T-helper 1 cell treated with Interleukin-12 subunit alpha and Interleukin-12 subunit beta and Interleukin-4 antibody, amounts not matched to agents 30 μg/mL and 1 μg/mL, for 36 hours (primary cell): ENCODE measurements around the gene ICAM5.

Experiments used
- H3K27ac Mint-ChIP-seq: one replicate; pipeline ENCODE4 v1.8.0; 2021; ENCODE audit warnings: mild to moderate bottlenecking, mixed read lengths
- H3K27me3 Mint-ChIP-seq: one replicate; pipeline ENCODE4 v1.8.0; 2021; ENCODE audit warnings: low read depth, mixed read lengths
- H3K36me3 Mint-ChIP-seq: one replicate; pipeline ENCODE4 v1.8.0; 2021; ENCODE audit warnings: low read depth, mixed read lengths
- H3K4me1 Mint-ChIP-seq: one replicate; pipeline ENCODE4 v1.8.0; 2021; ENCODE audit warnings: low read depth, mixed read lengths
- H3K4me3 Mint-ChIP-seq: one replicate; pipeline ENCODE4 v1.8.0; 2021; ENCODE audit warnings: mild to moderate bottlenecking, moderate library complexity, mixed read lengths
- H3K9me3 Mint-ChIP-seq: one replicate; pipeline ENCODE4 v1.8.0; 2021; ENCODE audit warnings: mixed read lengths

ICAM5 gene

DNA sequence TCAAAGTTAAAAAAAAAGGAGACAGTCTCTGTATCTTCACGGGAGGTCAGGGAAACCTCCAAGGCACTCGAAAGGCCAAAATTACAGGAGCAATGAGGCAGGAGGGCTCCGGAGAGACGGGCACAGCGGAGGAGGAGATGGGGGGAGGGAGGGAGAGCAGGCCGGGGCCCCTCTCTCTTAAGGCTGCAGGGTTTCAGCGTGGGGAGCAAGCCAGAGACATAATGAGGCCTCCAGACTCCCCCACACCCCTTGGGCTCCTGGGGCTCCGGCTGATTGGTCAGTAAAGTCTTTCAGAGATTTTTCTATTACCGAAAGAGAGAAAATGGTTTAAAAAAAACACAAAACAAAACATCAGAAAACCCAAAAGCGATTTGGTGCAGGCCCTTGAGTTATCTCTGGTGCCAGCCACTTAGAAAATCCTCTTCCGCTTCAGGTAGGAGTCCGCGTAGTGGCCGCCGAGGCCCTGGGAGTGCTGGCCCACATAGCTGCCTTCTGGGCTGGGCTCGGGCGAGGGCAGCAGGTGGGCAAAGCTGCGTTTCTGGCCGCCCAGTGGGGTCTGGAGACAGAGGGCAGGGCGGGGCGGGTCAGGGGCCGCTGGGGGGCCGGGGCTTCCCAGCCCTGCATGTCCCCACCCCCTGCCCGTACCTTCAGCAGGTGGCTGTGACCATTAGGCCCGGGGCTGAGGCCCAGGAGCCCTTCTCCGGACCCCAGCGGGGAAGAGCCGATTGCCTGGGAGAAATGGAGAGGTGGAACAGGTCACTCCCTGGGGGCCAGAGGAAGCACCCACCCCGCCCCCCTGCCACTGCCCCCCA lies 27.5 kb downstream of the ICAM5 start:
- Mint-ChIP-seq H3K4me3 (no peak overlapping the region), H3K27ac (no peak overlapping the region), H3K27me3 (no peaks in the 10 kb centered on the region), H3K4me1 (peaks cover 10% of the 10 kb centered on the region), H3K9me3 (no peaks in the 10 kb centered on the region), H3K36me3 (peaks cover 18% of the 10 kb centered on the region)

DNA sequence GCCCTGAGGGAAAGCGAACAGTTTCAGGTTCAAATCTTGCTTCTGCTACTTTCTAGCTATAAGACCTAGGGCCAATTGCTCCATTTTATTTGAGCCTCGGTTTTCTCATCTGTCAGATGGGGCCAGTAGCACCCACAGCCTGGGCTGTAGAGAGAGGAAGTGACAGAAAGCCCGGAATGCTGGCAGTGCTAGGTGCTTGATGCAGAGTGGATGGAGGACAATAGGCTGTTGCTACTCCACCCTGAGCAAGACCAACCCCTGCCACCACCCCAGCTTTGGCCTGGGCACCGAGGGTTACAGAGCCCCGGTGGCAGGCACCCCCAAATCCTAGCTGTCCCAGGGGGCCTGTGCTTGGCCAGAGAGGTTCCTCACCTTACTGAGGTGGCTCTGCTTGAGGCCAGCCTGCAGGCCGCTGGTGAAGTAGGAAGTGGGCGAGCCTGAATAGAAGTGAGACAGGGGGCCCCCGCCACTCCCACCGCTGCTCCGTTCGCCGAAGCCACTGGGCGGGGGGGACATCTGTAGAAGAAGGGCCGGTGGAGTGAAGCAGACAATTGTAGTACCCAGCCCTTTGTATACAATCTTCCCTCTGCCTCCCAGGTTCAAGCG lies 28.2 kb downstream of the ICAM5 start:
- peaks cover 18% of the 10 kb centered on the region for H3K36me3 Mint-ChIP-seq
- H3K27ac Mint-ChIP-seq, result no peak overlapping the region
- H3K4me3 Mint-ChIP-seq, result no peak overlapping the region
- H3K4me1 Mint-ChIP-seq, result peaks cover 10% of the 10 kb centered on the region
- H3K9me3 Mint-ChIP-seq, result no peaks in the 10 kb centered on the region
- no peaks in the 10 kb centered on the region for H3K27me3 Mint-ChIP-seq

DNA sequence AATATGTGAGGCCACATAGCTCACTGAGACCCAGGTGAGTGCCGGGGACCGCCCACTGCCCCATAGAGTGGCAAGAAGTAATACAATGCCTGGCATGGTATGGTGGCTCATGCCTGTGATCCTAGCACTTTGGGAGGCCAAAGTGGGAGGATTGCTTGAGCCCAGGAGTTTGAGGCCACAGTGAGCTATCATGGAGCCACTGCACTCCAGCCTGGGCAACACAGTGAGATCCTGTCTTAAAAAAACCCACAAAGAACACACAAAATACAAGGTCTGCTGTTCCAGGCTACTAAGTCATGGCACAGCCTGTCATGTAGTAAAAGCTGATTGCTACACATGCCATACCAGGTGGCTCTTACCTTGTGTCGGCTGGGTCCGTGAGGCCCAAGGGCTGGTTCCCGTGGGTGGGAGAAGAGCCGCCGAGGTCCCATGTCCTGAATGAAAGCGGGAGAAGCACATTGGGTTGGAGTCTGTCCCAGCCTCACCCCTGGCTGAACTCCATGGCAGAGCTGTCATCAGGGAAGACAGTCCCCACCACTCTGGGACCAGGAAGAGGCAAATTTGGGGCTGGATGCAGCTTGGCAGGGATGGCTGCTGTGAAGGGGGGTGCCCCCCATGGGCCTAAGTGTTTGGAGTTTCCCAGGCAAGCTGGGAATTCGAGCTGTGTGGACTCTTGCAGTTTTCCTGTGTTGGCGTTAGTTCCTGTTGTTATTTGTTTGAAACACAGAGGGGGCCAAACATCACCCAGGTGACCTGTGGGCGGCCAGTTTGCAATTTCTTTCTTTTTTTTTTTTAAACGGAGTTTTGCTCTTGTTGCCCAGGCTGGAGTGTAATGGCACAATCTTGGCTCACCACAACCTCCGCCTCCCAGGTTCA lies 29.3 kb downstream of the ICAM5 start:
- peaks cover 10% of the 10 kb centered on the region for H3K4me1 Mint-ChIP-seq
- peaks cover 18% of the 10 kb centered on the region for H3K36me3 Mint-ChIP-seq
- no peak overlapping the region for H3K27ac Mint-ChIP-seq

DNA sequence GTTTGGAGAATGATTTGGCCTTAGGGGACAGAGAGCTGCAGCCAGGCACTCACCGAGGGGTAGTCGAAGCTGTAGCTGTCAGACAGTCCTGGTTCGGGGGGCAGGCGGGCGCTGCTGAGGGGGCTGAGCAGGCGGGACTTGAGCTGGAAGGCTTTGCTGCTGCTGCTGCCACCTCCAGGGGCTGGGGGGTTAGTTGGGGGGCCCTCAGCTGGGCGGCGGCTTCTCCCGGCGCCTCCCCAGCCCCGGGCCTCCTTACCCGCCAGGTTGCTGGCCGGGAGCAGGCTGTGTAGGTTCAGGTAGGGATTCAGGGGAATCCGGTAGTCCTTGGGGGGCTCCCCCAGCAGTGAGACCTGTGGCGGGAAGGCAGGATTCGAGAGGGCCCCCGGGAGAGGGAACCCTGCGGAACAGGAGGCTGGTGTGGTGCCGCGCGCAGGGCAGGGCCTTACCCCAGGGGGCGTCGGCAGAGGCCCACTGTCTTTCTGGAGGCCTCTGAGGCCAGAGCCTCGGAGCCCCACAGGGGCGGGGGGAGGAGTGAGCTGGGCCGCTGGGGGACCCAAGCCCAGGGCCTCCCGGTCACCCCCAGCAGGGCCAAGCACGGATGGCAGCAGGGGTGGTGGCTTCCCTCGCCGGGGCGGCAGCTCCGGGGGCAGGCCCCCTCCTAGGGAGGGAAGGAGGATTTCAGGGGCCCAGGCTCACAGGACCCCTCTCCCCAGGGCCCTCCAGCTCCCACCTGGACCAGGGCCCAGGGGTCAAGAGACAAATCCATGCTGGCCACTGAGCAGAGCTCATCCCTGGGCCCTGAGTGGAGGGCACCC lies 31.1 kb downstream of the ICAM5 start:
- no peak overlapping the region for H3K4me3 Mint-ChIP-seq
- peaks cover 18% of the 10 kb centered on the region for H3K36me3 Mint-ChIP-seq
- no peaks in the 10 kb centered on the region for H3K27me3 Mint-ChIP-seq
- H3K4me1 Mint-ChIP-seq, result peaks cover 3% of the 10 kb centered on the region
- no peak overlapping the region for H3K27ac Mint-ChIP-seq
- H3K9me3 Mint-ChIP-seq, result no peaks in the 10 kb centered on the region

More for the DNA sequence above, 29.3 kb downstream of the ICAM5 start:
- H3K4me3 Mint-ChIP-seq, result no peak overlapping the region
- no peaks in the 10 kb centered on the region for H3K9me3 Mint-ChIP-seq
- no peaks in the 10 kb centered on the region for H3K27me3 Mint-ChIP-seq

GRCh38 chr19:10321417-10321797 lies 31.7 kb downstream of the ICAM5 start:
- Mint-ChIP-seq H3K9me3 (no peaks in the 10 kb centered on the region), H3K27me3 (no peaks in the 10 kb centered on the region), H3K36me3 (peaks cover 15% of the 10 kb centered on the region), H3K4me1 (no peaks in the 10 kb centered on the region), H3K4me3 (no peak overlapping the region), H3K27ac (no peak overlapping the region)

DNA sequence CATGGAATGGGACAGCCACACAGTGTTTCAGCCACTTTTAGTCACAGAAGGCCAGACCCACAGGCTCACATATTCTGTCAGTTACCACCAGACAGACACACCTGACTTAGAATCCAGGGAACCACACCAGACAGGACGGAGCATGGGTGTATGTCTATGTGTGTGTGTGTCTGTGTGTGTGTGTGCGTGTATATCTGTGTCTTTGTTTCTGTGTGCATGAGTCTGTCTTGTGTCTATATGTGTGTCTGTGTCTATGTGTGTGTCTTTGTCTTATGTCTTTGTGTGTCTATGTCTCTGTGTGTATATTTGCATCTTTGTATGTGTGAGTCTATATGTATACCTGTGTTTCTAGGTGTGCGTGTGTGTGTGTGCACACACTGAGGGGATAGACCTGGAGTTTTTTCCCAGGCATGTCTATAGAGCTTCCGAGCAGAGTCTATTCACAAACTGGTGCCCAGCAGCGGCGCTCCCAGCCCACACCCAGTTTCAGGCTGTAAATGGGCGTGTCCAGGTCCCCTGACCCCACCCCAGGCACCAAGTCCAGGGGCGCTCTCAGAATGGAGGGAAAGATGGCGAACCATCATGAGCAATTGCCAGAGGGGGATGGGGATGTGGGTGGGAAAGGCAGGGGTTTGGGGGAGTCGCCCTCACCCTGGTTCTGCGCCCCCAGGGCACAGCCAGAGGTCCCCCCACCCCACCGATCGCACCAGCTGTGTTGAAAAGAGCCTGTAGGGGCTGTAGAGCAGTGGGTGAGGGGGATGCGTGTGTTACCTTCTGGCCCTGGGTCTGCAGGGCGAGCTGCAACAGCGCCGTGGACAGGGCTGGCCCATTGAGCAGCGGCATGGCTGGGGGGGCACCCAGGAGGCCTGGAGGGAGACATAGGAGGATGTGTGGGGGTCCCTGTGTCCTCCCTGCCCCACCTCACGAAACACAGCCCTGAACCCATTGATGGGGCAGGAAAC lies 32.4 kb downstream of the ICAM5 start:
- H3K27ac Mint-ChIP-seq, result no peak overlapping the region
- no peaks in the 10 kb centered on the region for H3K4me1 Mint-ChIP-seq
- no peak overlapping the region for H3K4me3 Mint-ChIP-seq
- H3K27me3 Mint-ChIP-seq, result no peaks in the 10 kb centered on the region
- no peaks in the 10 kb centered on the region for H3K9me3 Mint-ChIP-seq
- H3K36me3 Mint-ChIP-seq, result peaks cover 12% of the 10 kb centered on the region

DNA sequence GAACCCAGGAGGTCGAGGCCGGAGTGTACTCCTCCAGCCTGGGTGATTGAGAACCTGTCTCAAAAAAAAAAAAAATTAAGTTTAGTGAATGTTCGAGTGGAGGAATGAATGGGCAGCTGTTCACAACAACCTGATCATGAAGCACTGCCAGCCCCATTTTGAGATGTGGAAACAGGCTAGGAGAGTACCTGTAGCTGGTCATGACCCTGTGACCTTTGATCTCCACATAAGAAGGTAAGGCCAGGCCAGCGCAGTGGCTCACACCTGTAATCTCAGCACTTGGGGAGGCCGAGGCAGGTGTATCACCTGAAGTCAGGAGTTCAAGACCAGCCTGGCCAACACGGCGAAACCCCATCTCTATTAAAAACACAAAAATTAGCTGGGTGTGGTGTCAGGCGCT lies 36.0 kb downstream of the ICAM5 start:
- Mint-ChIP-seq H3K4me3 (no peak overlapping the region), H3K9me3 (no peaks in the 10 kb centered on the region), H3K4me1 (no peaks in the 10 kb centered on the region), H3K36me3 (peaks cover 9% of the 10 kb centered on the region), H3K27me3 (no peaks in the 10 kb centered on the region), H3K27ac (no peak overlapping the region)

DNA sequence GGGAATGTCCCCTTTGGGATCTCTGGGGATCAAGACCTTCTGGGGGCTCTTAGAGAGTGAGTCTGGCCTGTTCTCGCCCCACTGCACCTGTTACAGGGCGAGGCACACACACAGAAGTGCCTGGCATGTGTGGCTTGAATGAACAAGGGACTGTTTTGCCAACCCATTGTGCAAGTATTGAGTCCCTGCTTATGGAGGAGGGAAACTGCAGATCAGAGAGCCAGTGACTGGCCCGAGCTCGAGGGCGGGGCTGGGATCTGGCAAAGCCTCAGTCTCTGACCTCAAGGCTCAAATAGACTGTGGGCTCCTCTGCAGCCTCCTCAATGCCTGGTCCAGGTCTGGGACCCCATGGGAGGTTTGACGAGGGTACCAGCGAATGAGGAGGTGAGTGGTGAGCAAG lies 38.0 kb downstream of the ICAM5 start:
- Mint-ChIP-seq H3K27me3 (no peaks in the 10 kb centered on the region), H3K4me1 (peaks cover 8% of the 10 kb centered on the region), H3K27ac (no peak overlapping the region), H3K4me3 (no peak overlapping the region), H3K36me3 (peaks cover 8% of the 10 kb centered on the region), H3K9me3 (no peaks in the 10 kb centered on the region)

DNA sequence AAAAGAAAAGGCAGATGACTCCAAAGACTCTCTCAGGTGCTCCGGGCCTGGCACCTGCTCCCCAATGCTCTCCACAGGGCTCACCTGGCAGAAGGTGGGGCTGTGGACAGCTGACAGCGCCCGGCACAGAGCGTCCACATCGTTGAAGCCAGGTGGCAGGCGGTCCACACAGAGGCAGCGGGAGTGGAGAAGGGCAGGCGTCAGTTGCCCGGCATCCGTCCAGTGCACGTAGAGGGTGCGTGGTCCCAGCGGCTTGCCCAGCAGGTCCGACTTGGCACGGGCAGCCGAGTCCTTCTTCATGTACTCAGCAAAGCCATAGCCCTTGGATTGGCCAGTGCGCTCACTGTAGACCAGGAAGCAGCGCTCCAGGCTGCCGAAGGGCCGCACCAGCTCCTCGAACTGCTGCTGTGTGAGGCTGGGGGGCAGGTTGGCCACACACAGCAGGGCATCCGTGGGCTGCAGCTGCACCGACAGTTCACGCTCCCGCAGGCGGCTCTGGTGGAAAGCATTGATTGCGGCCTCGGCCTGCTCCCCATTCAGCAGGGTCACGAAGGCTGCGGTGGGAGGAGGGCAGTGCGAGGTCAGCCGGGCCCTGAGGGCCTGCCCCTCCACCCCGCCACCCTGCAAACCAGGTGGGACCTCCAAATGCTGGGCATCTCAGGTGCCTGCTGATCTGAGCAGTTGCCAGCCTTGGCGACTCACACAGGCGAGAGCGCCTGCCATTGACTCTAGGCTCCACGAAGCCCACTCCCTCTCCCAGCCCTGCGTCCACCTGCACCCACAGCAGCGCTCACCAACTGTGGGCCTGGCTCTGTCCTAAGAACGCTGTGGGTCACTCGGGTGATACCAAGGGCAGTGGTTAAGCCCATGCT lies 39.0 kb downstream of the ICAM5 start:
- Mint-ChIP-seq H3K9me3 (no peaks in the 10 kb centered on the region), H3K27ac (no peak overlapping the region), H3K36me3 (peaks cover 12% of the 10 kb centered on the region), H3K4me1 (peaks cover 14% of the 10 kb centered on the region), H3K4me3 (no peak overlapping the region), H3K27me3 (no peaks in the 10 kb centered on the region)

- no peaks in the 10 kb centered on the region for H3K27me3 Mint-ChIP-seq
- no peak overlapping the region for H3K4me3 Mint-ChIP-seq
- H3K27ac Mint-ChIP-seq, result no peak overlapping the region
- H3K9me3 Mint-ChIP-seq, result no peaks in the 10 kb centered on the region
- H3K36me3 Mint-ChIP-seq, result peaks cover 15% of the 10 kb centered on the region
- peaks cover 17% of the 10 kb centered on the region for H3K4me1 Mint-ChIP-seq
Measured at GRCh38 chr19:10329555-10329954, 39.8 kb downstream of the ICAM5 start.

DNA sequence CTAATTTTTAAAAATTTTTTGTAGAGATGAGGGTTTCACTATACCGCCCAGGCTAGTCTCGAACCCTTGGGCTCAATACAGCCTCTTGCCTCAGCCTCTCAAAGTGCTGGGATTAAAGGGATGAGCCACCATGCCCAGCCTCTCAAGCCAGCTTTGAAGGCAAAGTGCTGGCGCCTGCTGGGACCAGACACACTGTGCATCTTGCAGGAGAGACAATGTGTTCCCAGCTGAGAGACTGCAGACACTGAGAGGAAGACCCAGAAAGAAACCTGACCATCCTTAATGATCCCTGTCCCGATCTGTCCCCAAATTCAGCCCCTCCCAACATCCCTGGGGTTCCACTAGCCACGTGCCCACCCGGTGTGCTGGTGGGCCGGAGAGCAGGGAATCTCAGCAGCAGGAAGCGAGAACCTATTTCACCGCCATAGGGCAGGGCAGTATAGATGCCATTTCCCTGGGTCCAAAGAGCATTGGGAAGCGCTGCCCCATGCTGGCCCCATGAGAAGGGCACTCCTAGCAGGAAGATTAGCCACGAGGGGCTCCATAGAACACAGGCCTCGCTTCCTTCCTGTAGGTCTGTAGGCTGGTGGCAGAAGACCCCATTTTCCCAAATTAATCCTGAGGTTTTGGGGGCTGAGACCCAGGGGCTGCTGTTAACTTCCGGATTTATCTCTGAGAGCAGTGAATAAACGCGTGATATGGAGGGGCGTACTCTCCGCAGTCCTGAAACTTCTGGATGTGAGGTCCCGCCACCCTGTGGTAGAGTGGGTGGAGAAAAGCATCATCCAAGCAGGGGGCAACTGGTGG lies 42.6 kb downstream of the ICAM5 start:
- peaks cover 24% of the 10 kb centered on the region for H3K36me3 Mint-ChIP-seq
- H3K9me3 Mint-ChIP-seq, result no peaks in the 10 kb centered on the region
- peak overlapping the region; percentile 94 for H3K4me3 Mint-ChIP-seq
- H3K27ac Mint-ChIP-seq, result peak overlapping the region; percentile 95
- H3K4me1 Mint-ChIP-seq, result peaks cover 17% of the 10 kb centered on the region
- H3K27me3 Mint-ChIP-seq, result no peaks in the 10 kb centered on the region
